Measurements from ENCODE around the gene ABCB9. TPM values are rescaled to one million over a fixed set of nuclear protein-coding genes. Genes with fewer than 3 reads are reported as not detected.
A peak's percentile ranks its signal among the peaks of the same experiment; 100 is the strongest.

ABCB9 gene
- total and polyA plus RNA-seq, 2 donors (not counting 1 experiment from before 2014, with no cell fraction given): 2.1 to 3.7 TPM

GRCh38 chr12:122955156-122955555 lies 11.1 kb downstream of the ABCB9 start:
- no peak overlapping the region for H3K4me2 ChIP-seq (replicated peaks; ENCODE audit: low read depth, low read length, poor library complexity, severe bottlenecking)
- H3K27ac ChIP-seq (ENCODE audit: low read length in 2 of 2): no peak overlapping the region
- H3K4me1 ChIP-seq (ENCODE audit: control insufficient read depth in 2 of 2, insufficient read depth in 2 of 2, low read length in 2 of 2): peaks cover 6 to 10% of the 10 kb centered on the region in 2 donors
- H3K4me1 Mint-ChIP-seq: peaks cover 12% of the 10 kb centered on the region
- H3K4me3 Mint-ChIP-seq: no peak overlapping the region
- no peak for TF ChIP-seq CTCF (IDR thresholded peaks at IDR 0.05)
- no peak for TF ChIP-seq EZH2 (IDR thresholded peaks at IDR 0.05; ENCODE audit: borderline replicate concordance, insufficient read depth, low read depth, low read length, poor library complexity, severe bottlenecking)
- intact Hi-C loops (cut with micrococcal nuclease): no loop called here
- H4K20me1 ChIP-seq (ENCODE audit: control insufficient read depth, insufficient read depth, low read length, poor library complexity, severe bottlenecking): no peaks in the 10 kb centered on the region
- ChIA-PET CTCF (interaction anchor here (0.9 to 16.2 kb wide), 7 partner anchors 12 to 318 kb away, joined by 3 to 388 read pairs (median 5); partner anchors contain the start of gene ABCB9), POLR2A (no interaction called here)
- DNase-seq (no peak), ATAC-seq (ENCODE audit: low read depth) (no peak)
- no peak overlapping the region for H3K4me3 ChIP-seq (ENCODE audit: control extremely low read depth in 1 of 5, extremely low read depth in 1 of 5, insufficient read depth in 1 of 5, low read depth in 2 of 5, low read length in 4 of 5)
- no peak overlapping the region for H2AFZ ChIP-seq (ENCODE audit: insufficient read depth, low read depth, low read length, poor library complexity, severe bottlenecking)
- peaks cover 12% of the 10 kb centered on the region for H3K79me2 ChIP-seq (ENCODE audit: control insufficient read depth, insufficient read depth, low read length)
- H3K27ac Mint-ChIP-seq: no peak overlapping the region
- H3K27me3 ChIP-seq (replicated peaks in 1 of 4; ENCODE audit: control extremely low read depth in 1 of 4, control insufficient read depth in 3 of 4, insufficient read depth in 4 of 4, low read length in 3 of 4): no peaks in the 10 kb centered on the region
- H3K36me3 ChIP-seq (replicated peaks in 1 of 2; ENCODE audit: control extremely low read depth in 1 of 2, control insufficient read depth in 1 of 2, extremely low read depth in 1 of 2, insufficient read depth in 2 of 2, low read length in 1 of 2): no peaks in the 10 kb centered on the region
- no peaks in the 10 kb centered on the region for H3K9me3 ChIP-seq (ENCODE audit: control extremely low read depth in 1 of 3, control insufficient read depth in 2 of 3, insufficient read depth in 1 of 3, low read length in 2 of 3)
- H3K9ac ChIP-seq (ENCODE audit: low read length): no peak overlapping the region
- WGBS (ENCODE audit: insufficient coverage): 95% methylated on average over 8 of the region's 8 CpGs
- no peaks in the 10 kb centered on the region for H3K27me3 Mint-ChIP-seq
- no peaks in the 10 kb centered on the region for H3K9me3 Mint-ChIP-seq (ENCODE audit: insufficient read depth)

GRCh38 chr12:122951979-122952892 lies 14.0 kb downstream of the ABCB9 start:
- peaks cover 12% of the 10 kb centered on the region for H3K79me2 ChIP-seq (ENCODE audit: control insufficient read depth, insufficient read depth, low read length)
- peaks cover 21% of the 10 kb centered on the region for H3K4me1 Mint-ChIP-seq
- H3K27me3 Mint-ChIP-seq: no peaks in the 10 kb centered on the region
- H3K9ac ChIP-seq (ENCODE audit: low read length): no peak overlapping the region
- CTCF ChIA-PET: interaction anchor here (0.6 to 16.2 kb wide), 24 partner anchors 9 to 314 kb away, joined by 3 to 388 read pairs (median 4); partner anchors contain the start of genes ABCB9, OGFOD2 and VPS37B
- H3K27me3 ChIP-seq (replicated peaks in 1 of 4; ENCODE audit: control extremely low read depth in 1 of 4, control insufficient read depth in 3 of 4, insufficient read depth in 4 of 4, low read length in 3 of 4): no peaks in the 10 kb centered on the region
- intact Hi-C loops (cut with micrococcal nuclease): loop anchor here (1.0 kb wide), 3 partner anchors 92 to 178 kb away; partner anchors contain the start of gene CCDC62
- H3K4me3 Mint-ChIP-seq: no peak overlapping the region
- no peaks in the 10 kb centered on the region for H3K9me3 Mint-ChIP-seq (ENCODE audit: insufficient read depth)
- ATAC-seq (ENCODE audit: low read depth): peak; percentile 99
- WGBS (ENCODE audit: insufficient coverage): 60% methylated on average over 12 of the region's 12 CpGs
- peak overlapping the region; percentile 37 for H3K27ac Mint-ChIP-seq
- H4K20me1 ChIP-seq (ENCODE audit: control insufficient read depth, insufficient read depth, low read length, poor library complexity, severe bottlenecking): no peaks in the 10 kb centered on the region
- TF ChIP-seq CTCF (IDR thresholded peaks at IDR 0.05): peak; percentile 91
- no peak for TF ChIP-seq EZH2 (IDR thresholded peaks at IDR 0.05; ENCODE audit: borderline replicate concordance, insufficient read depth, low read depth, low read length, poor library complexity, severe bottlenecking)
- DNase-seq: peak; percentile 84
- H3K4me3 ChIP-seq (ENCODE audit: control extremely low read depth in 1 of 5, extremely low read depth in 1 of 5, insufficient read depth in 1 of 5, low read depth in 2 of 5, low read length in 4 of 5): no peak overlapping the region
- H2AFZ ChIP-seq (ENCODE audit: insufficient read depth, low read depth, low read length, poor library complexity, severe bottlenecking): no peak overlapping the region
- POLR2A ChIA-PET: interaction anchor here (0.9 to 1.6 kb wide), 2 partner anchors 91 to 159 kb away, joined by 3 to 7 read pairs; no protein-coding TSS in a partner anchor
- H3K27ac ChIP-seq (ENCODE audit: low read length in 2 of 2): no peak overlapping the region
- no peak overlapping the region for H3K4me2 ChIP-seq (replicated peaks; ENCODE audit: low read depth, low read length, poor library complexity, severe bottlenecking)
- no peaks in the 10 kb centered on the region for H3K9me3 ChIP-seq (ENCODE audit: control extremely low read depth in 1 of 3, control insufficient read depth in 2 of 3, insufficient read depth in 1 of 3, low read length in 2 of 3)
- H3K4me1 ChIP-seq (ENCODE audit: control insufficient read depth in 2 of 2, insufficient read depth in 2 of 2, low read length in 2 of 2): peaks cover 10 to 17% of the 10 kb centered on the region in 2 donors
- no peaks in the 10 kb centered on the region for H3K36me3 ChIP-seq (replicated peaks in 1 of 2; ENCODE audit: control extremely low read depth in 1 of 2, control insufficient read depth in 1 of 2, extremely low read depth in 1 of 2, insufficient read depth in 2 of 2, low read length in 1 of 2)

All from B cell (primary cell).